ENCODE measurements around the gene SMCO1. TPM values are rescaled to one million over a fixed set of nuclear protein-coding genes. Genes with fewer than 3 reads are reported as not detected.

The SMCO1 gene
- total RNA-seq, 4 donors from 2014 or later, result not detected

Small RNA genes lying within 50 kb of the gene (small RNA-seq; reads per million reads assigned to genes)
- not detected for gene RPS29P3

Other genes starting within 250 kb of the SMCO1 start
- gene PCYT1A, start 227.6 kb downstream of the SMCO1 start, total RNA-seq, result 100 to 1,000 TPM in 1 of 4 donors, 10 to 100 TPM in 3; 68.1 to 120 (median 90.9) TPM
- 1 to 10 TPM in 3 of 4 donors, not detected in 1; 3.8 to 6.6 (median 4.6) TPM for gene DYNLT2B, start 197.1 kb downstream of the SMCO1 start, total RNA-seq
- 10 to 100 TPM in 1 of 4 donors, 1 to 10 TPM in 1, not detected in 2; 2.3 to 56.1 TPM for gene TM4SF19, start 177.0 kb downstream of the SMCO1 start, total RNA-seq
- 10 to 100 TPM; 11.2 to 22.7 (median 13.1) TPM for gene UBXN7, start 82.9 kb downstream of the SMCO1 start, total RNA-seq
- 10 to 100 TPM; 18.5 to 34.5 (median 20.2) TPM for gene RNF168, start 11.6 kb downstream of the SMCO1 start, total RNA-seq
- 1 to 10 TPM; 2.4 to 5.6 (median 3.5) TPM for gene WDR53, start 53.2 kb upstream of the SMCO1 start, total RNA-seq
- 10 to 100 TPM in 1 of 4 donors, 1 to 10 TPM in 3; 7.0 to 11.3 (median 7.1) TPM for gene FBXO45, start 53.3 kb upstream of the SMCO1 start, total RNA-seq
- 10 to 100 TPM in 3 of 4 donors, 1 to 10 TPM in 1; 4.3 to 21.0 (median 19.4) TPM for gene NRROS, start 124.3 kb upstream of the SMCO1 start, total RNA-seq
- 1 to 10 TPM in 2 of 4 donors, under 1 TPM in 2; 0.94 to 2.5 (median 1.2) TPM for gene CEP19, start 196.9 kb upstream of the SMCO1 start, total RNA-seq
- gene PIGX, start 197.0 kb upstream of the SMCO1 start, total RNA-seq, result 10 to 100 TPM; 13.0 to 19.4 (median 15.6) TPM
- gene PAK2, start 224.5 kb upstream of the SMCO1 start, total RNA-seq, result 100 to 1,000 TPM in 1 of 4 donors, 10 to 100 TPM in 3; 50.3 to 108 (median 81.0) TPM

All from omental fat pad (tissue), 4 donors.